Measurements from ENCODE around the gene OASL. TPM values are rescaled to one million over a fixed set of nuclear protein-coding genes. Genes with fewer than 3 reads are reported as not detected.
A peak's percentile ranks its signal among the peaks of the same experiment; 100 is the strongest.

Gene OASL
- polyA plus RNA-seq, 3 donors from 2014 or later: 7.7 to 21.7 (median 13.2) TPM

GRCh38 chr12:121000530-121000929 is 38.5 kb downstream of the OASL start:
- Mint-ChIP-seq H3K27me3 (ENCODE audit: low read depth in 3 of 3) (peaks cover 0 to 2% (median 1%) of the 10 kb centered on the region in 3 donors), H3K36me3 (peaks cover 7 to 16% (median 10%) of the 10 kb centered on the region in 3 donors), H3K9me3 (no peaks in the 10 kb centered on the region), H3K4me3 (no peak overlapping the region), H3K4me1 (peaks cover 0 to 1% of the 10 kb centered on the region in 2 donors), H3K27ac (no peak overlapping the region)
- no peak for DNase-seq

GRCh38 chr12:120999191-121000120 is 39.6 kb downstream of the OASL start:
- peaks cover 0 to 1% of the 10 kb centered on the region in 2 donors for H3K4me1 Mint-ChIP-seq

GRCh38 chr12:120998435-120998834 is 40.6 kb downstream of the OASL start:
- H3K4me1 Mint-ChIP-seq: peaks cover 0 to 1% of the 10 kb centered on the region in 2 donors
- peaks cover 4 to 12% (median 4%) of the 10 kb centered on the region in 3 donors for H3K36me3 Mint-ChIP-seq
- peaks cover 0 to 1% (median 0%) of the 10 kb centered on the region in 6 donors for H3K9me3 Mint-ChIP-seq
- H3K4me3 Mint-ChIP-seq: no peak overlapping the region
- no peak for DNase-seq
- H3K27ac Mint-ChIP-seq: peak overlapping the region in 1 of 6 donors; percentile 72
- peaks cover 0 to 8% (median 2%) of the 10 kb centered on the region in 3 donors for H3K27me3 Mint-ChIP-seq (ENCODE audit: low read depth in 3 of 3)

More at GRCh38 chr12:120999191-121000120, 39.6 kb downstream of the OASL start:
- no peak overlapping the region for H3K4me3 Mint-ChIP-seq
- H3K36me3 Mint-ChIP-seq: peaks cover 4 to 14% (median 12%) of the 10 kb centered on the region in 3 donors
- no peak for DNase-seq
- peaks cover 0 to 7% (median 2%) of the 10 kb centered on the region in 3 donors for H3K27me3 Mint-ChIP-seq (ENCODE audit: low read depth in 3 of 3)
- H3K9me3 Mint-ChIP-seq: peaks cover 0 to 1% (median 0%) of the 10 kb centered on the region in 6 donors
- peak overlapping the region in 1 of 6 donors; percentile 37 for H3K27ac Mint-ChIP-seq

GRCh38 chr12:120997448-120997847 is 41.6 kb downstream of the OASL start:
- H3K27me3 Mint-ChIP-seq (ENCODE audit: low read depth in 3 of 3): peaks cover 0 to 8% (median 6%) of the 10 kb centered on the region in 3 donors
- peaks cover 0 to 1% of the 10 kb centered on the region in 2 donors for H3K4me1 Mint-ChIP-seq
- no peak overlapping the region for H3K4me3 Mint-ChIP-seq
- H3K9me3 Mint-ChIP-seq: peaks cover 0 to 1% (median 0%) of the 10 kb centered on the region in 6 donors
- peaks cover 0 to 8% (median 0%) of the 10 kb centered on the region in 3 donors for H3K36me3 Mint-ChIP-seq
- H3K27ac Mint-ChIP-seq: no peak overlapping the region
- no peak for DNase-seq

- no peaks in the 10 kb centered on the region for H3K4me1 Mint-ChIP-seq
- peaks cover 0 to 8% (median 8%) of the 10 kb centered on the region in 3 donors for H3K27me3 Mint-ChIP-seq (ENCODE audit: low read depth in 3 of 3)
- H3K36me3 Mint-ChIP-seq: peaks cover 0 to 8% (median 0%) of the 10 kb centered on the region in 3 donors
- H3K4me3 Mint-ChIP-seq: no peak overlapping the region
- no peak overlapping the region for H3K27ac Mint-ChIP-seq
- no peak for DNase-seq
- peaks cover 0 to 1% (median 0%) of the 10 kb centered on the region in 6 donors for H3K9me3 Mint-ChIP-seq
Observed at GRCh38 chr12:120996133-120996746, 42.8 kb downstream of the OASL start.

- H3K27ac Mint-ChIP-seq: no peak overlapping the region
- H3K36me3 Mint-ChIP-seq: peaks cover 0 to 8% (median 0%) of the 10 kb centered on the region in 3 donors
- H3K9me3 Mint-ChIP-seq: peaks cover 0 to 1% (median 0%) of the 10 kb centered on the region in 6 donors
- no peaks in the 10 kb centered on the region for H3K4me1 Mint-ChIP-seq
- H3K4me3 Mint-ChIP-seq: no peak overlapping the region
- H3K27me3 Mint-ChIP-seq (ENCODE audit: low read depth in 3 of 3): peaks cover 0 to 8% (median 8%) of the 10 kb centered on the region in 3 donors
- no peak for DNase-seq
Observed at GRCh38 chr12:120994589-120995337, 44.3 kb downstream of the OASL start.

GRCh38 chr12:120994059-120994458 is 45.0 kb downstream of the OASL start:
- H3K4me3 Mint-ChIP-seq: no peak overlapping the region
- H3K9me3 Mint-ChIP-seq: peaks cover 0 to 1% (median 0%) of the 10 kb centered on the region in 6 donors
- H3K27me3 Mint-ChIP-seq (ENCODE audit: low read depth in 3 of 3): peaks cover 0 to 8% (median 8%) of the 10 kb centered on the region in 3 donors
- no peaks in the 10 kb centered on the region for H3K4me1 Mint-ChIP-seq
- no peak for DNase-seq
- H3K36me3 Mint-ChIP-seq: peaks cover 0 to 8% (median 0%) of the 10 kb centered on the region in 3 donors
- no peak overlapping the region for H3K27ac Mint-ChIP-seq

- no peak overlapping the region for H3K4me3 Mint-ChIP-seq
- peaks cover 0 to 8% (median 0%) of the 10 kb centered on the region in 3 donors for H3K36me3 Mint-ChIP-seq
- no peaks in the 10 kb centered on the region for H3K4me1 Mint-ChIP-seq
- peaks cover 0 to 8% (median 8%) of the 10 kb centered on the region in 3 donors for H3K27me3 Mint-ChIP-seq (ENCODE audit: low read depth in 3 of 3)
- no peak for DNase-seq
- peaks cover 0 to 1% (median 0%) of the 10 kb centered on the region in 6 donors for H3K9me3 Mint-ChIP-seq
- no peak overlapping the region for H3K27ac Mint-ChIP-seq
Observed at GRCh38 chr12:120993496-120993895, 45.5 kb downstream of the OASL start.

GRCh38 chr12:120992989-120993388 is 46.1 kb downstream of the OASL start:
- no peak for DNase-seq
- peaks cover 0 to 8% (median 0%) of the 10 kb centered on the region in 3 donors for H3K36me3 Mint-ChIP-seq
- H3K27ac Mint-ChIP-seq: no peak overlapping the region
- H3K27me3 Mint-ChIP-seq (ENCODE audit: low read depth in 3 of 3): peaks cover 0 to 9% (median 8%) of the 10 kb centered on the region in 3 donors
- H3K9me3 Mint-ChIP-seq: peaks cover 0 to 1% (median 0%) of the 10 kb centered on the region in 6 donors
- H3K4me3 Mint-ChIP-seq: no peak overlapping the region
- H3K4me1 Mint-ChIP-seq: no peaks in the 10 kb centered on the region

GRCh38 chr12:120991965-120992364 is 47.1 kb downstream of the OASL start:
- H3K27ac Mint-ChIP-seq: no peak overlapping the region

GRCh38 chr12:120990487-120991055 is 48.5 kb downstream of the OASL start:
- peaks cover 0 to 1% (median 0%) of the 10 kb centered on the region in 6 donors for H3K9me3 Mint-ChIP-seq
- peaks cover 0 to 8% (median 0%) of the 10 kb centered on the region in 3 donors for H3K36me3 Mint-ChIP-seq
- DNase-seq: no peak
- no peaks in the 10 kb centered on the region for H3K4me1 Mint-ChIP-seq
- no peak overlapping the region for H3K4me3 Mint-ChIP-seq
- H3K27ac Mint-ChIP-seq: no peak overlapping the region
- peaks cover 0 to 9% (median 6%) of the 10 kb centered on the region in 3 donors for H3K27me3 Mint-ChIP-seq (ENCODE audit: low read depth in 3 of 3)

More at GRCh38 chr12:120991965-120992364, 47.1 kb downstream of the OASL start:
- Mint-ChIP-seq H3K9me3 (peaks cover 0 to 1% (median 0%) of the 10 kb centered on the region in 6 donors), H3K4me3 (no peak overlapping the region), H3K36me3 (peaks cover 0 to 8% (median 0%) of the 10 kb centered on the region in 3 donors), H3K27me3 (ENCODE audit: low read depth in 3 of 3) (peaks cover 0 to 10% (median 8%) of the 10 kb centered on the region in 3 donors), H3K4me1 (no peaks in the 10 kb centered on the region)
- no peak for DNase-seq

- H3K4me1 Mint-ChIP-seq: no peaks in the 10 kb centered on the region
- peaks cover 0 to 8% (median 3%) of the 10 kb centered on the region in 3 donors for H3K27me3 Mint-ChIP-seq (ENCODE audit: low read depth in 3 of 3)
- H3K9me3 Mint-ChIP-seq: no peaks in the 10 kb centered on the region
- no peak overlapping the region for H3K27ac Mint-ChIP-seq
- no peak overlapping the region for H3K4me3 Mint-ChIP-seq
- H3K36me3 Mint-ChIP-seq: peaks cover 0 to under 1% (median 0%) of the 10 kb centered on the region in 3 donors
- no peak for DNase-seq
Observed at GRCh38 chr12:120989687-120990086, 49.4 kb downstream of the OASL start.

- no peak overlapping the region for H3K4me3 Mint-ChIP-seq
- no peak for DNase-seq
- no peaks in the 10 kb centered on the region for H3K36me3 Mint-ChIP-seq
- H3K4me1 Mint-ChIP-seq: no peaks in the 10 kb centered on the region
- no peak overlapping the region for H3K27ac Mint-ChIP-seq
- H3K9me3 Mint-ChIP-seq: no peaks in the 10 kb centered on the region
- peaks cover 0 to 8% (median 2%) of the 10 kb centered on the region in 3 donors for H3K27me3 Mint-ChIP-seq (ENCODE audit: low read depth in 3 of 3)
Observed at GRCh38 chr12:120988658-120989057, 50.4 kb downstream of the OASL start.

Measured in immature natural killer cell (primary cell).